Activated CD4-positive, alpha-beta T cell treated with anti-CD3 and anti-CD28 coated beads, Interleukin-2, Interleukin-4, amounts not matched to agents 100 ng/mL and 50 ng/mL, durations not matched to agents 16 hours and 8 hours (primary cell): Measurements from ENCODE around the gene ZNF165.
"Not testable (repeated sequence)": the region's sequence is repeated elsewhere in the genome, so short reads cannot be mapped to it uniquely, and the experiment has no call there.

ENCODE experiments used
- DNase-seq: peaks from one replicate; pipeline ENCODE4 v3.0.0-alpha.2; 2020; ENCODE audit warnings: low spot score

Gene ZNF165

GRCh38 chr6:28122283-28122682, 41.9 kb downstream of the ZNF165 start:
- not testable (repeated sequence) for DNase-seq

- DNase-seq, result peak; percentile 81
Measured at GRCh38 chr6:28124350-28124970, 44.1 kb downstream of the ZNF165 start, which contains the start of gene ZSCAN16. ZSCAN16 (plus strand) TSS chr6:28124609; CDS start chr6:28125444, 835 bp downstream.

GRCh38 chr6:28124971-28125353, 44.6 kb downstream of the ZNF165 start:
- no peak for DNase-seq

- DNase-seq, result no peak
Measured at GRCh38 chr6:28125401-28125800, 45.0 kb downstream of the ZNF165 start.

- peak; percentile 49 for DNase-seq
Measured at GRCh38 chr6:28134015-28134414, 53.6 kb downstream of the ZNF165 start.

- no peak for DNase-seq
Measured at GRCh38 chr6:28134716-28135115, 54.3 kb downstream of the ZNF165 start.

- DNase-seq, result no peak
Measured at GRCh38 chr6:28135393-28135792, 55.0 kb downstream of the ZNF165 start.

- DNase-seq, result peak; percentile 89
Measured at GRCh38 chr6:28136585-28137504, 56.5 kb downstream of the ZNF165 start.

GRCh38 chr6:28137505-28137981, 57.2 kb downstream of the ZNF165 start:
- peak; percentile 58 for DNase-seq
